Fibroblast of lung (primary cell): ENCODE results near the gene PAK3. TPM values are rescaled to one million over a fixed set of nuclear protein-coding genes. Genes with fewer than 3 reads are reported as not detected.

Experiments used
- DNase-seq, 2 donors: peaks; one replicate each; pipeline versions ENCODE4 v3.0.0 to v3.0.0-alpha.2; 2010; ENCODE audit warnings: low read depth in 2 of 2
- H2AFZ ChIP-seq: 2 replicates; pipeline ENCODE4 v1.5.1; 2012; ENCODE audit warnings: low read length, control low read depth, inconsistent platforms
- H3K27ac ChIP-seq: 2 replicates; pipeline ENCODE4 v1.5.1; 2011; ENCODE audit warnings: low read length, control low read depth; ENCODE audit not compliant: insufficient read depth
- H3K27me3 ChIP-seq: 2 replicates; pipeline ENCODE4 v1.5.1; 2011; ENCODE audit warnings: mild to moderate bottlenecking, low read length; ENCODE audit not compliant: control insufficient read depth, insufficient read depth
- H3K36me3 ChIP-seq: 2 replicates; pipeline ENCODE4 v1.5.1; 2011; ENCODE audit warnings: low read length; ENCODE audit not compliant: control insufficient read depth, insufficient read depth
- H3K4me1 ChIP-seq: 2 replicates; pipeline ENCODE4 v1.5.1; 2011; ENCODE audit warnings: low read length; ENCODE audit not compliant: control insufficient read depth, insufficient read depth; ENCODE audit errors: extremely low read depth
- H3K4me2 ChIP-seq: 2 replicates; pipeline ENCODE4 v1.5.1; 2011; ENCODE audit warnings: low read length, control low read depth; ENCODE audit not compliant: insufficient read depth; ENCODE audit errors: extremely low read depth
- H3K4me3 ChIP-seq, 4 experiments: fragments of 200-600 bp in 1 of 4; sonication (generic) in 1 of 4; replicated peaks in 1 of 4; 2 replicates each; pipeline ENCODE4 v1.5.1; 2011 to 2016; ENCODE audit warnings: low read length in 4 of 4, low read depth in 3 of 4, mild to moderate bottlenecking in 3 of 4, control low read depth in 2 of 4, inconsistent platforms in 1 of 4, mixed read lengths in 1 of 4; ENCODE audit not compliant: insufficient read depth in 1 of 4; ENCODE audit errors: control extremely low read depth in 1 of 4
- H3K79me2 ChIP-seq: 2 replicates; pipeline ENCODE4 v1.5.1; 2012; ENCODE audit warnings: mild to moderate bottlenecking, low read length, inconsistent platforms; ENCODE audit not compliant: control insufficient read depth, insufficient read depth
- H3K9ac ChIP-seq: 2 replicates; pipeline ENCODE4 v1.5.1; 2011; ENCODE audit warnings: mild to moderate bottlenecking, low read length, control low read depth; ENCODE audit not compliant: insufficient read depth
- H3K9me3 ChIP-seq: 2 replicates; pipeline ENCODE4 v1.5.1; 2012; ENCODE audit warnings: low read depth, low read length; ENCODE audit not compliant: control insufficient read depth, insufficient read depth
- H4K20me1 ChIP-seq: 2 replicates; pipeline ENCODE4 v1.5.1; 2011; ENCODE audit warnings: low read length; ENCODE audit not compliant: control insufficient read depth, insufficient read depth; ENCODE audit errors: extremely low read depth
- CTCF ChIP-seq, 2 donors: IDR thresholded peaks in 1 of 2; conservative IDR thresholded peaks in 1 of 2; 1 replicate in 1 of 2; 2 replicates in 1 of 2; pipeline ENCODE4 v1.5.1; 2011 to 2012; ENCODE audit warnings: low read length in 2 of 2, control low read depth in 1 of 2, inconsistent platforms in 1 of 2, low read depth in 1 of 2, mild to moderate bottlenecking in 1 of 2
- EZH2 ChIP-seq: IDR thresholded peaks from 2 replicates; pipeline ENCODE4 v1.5.1; 2012; ENCODE audit warnings: low read length, control low read depth, mild to moderate bottlenecking; ENCODE audit errors: missing control alignments
- polyA plus RNA-seq, 2 donors: library from polyadenylated mRNA; depleted of rRNA in 1 of 2; stranded (reverse) in 1 of 2; unstranded in 1 of 2; fragments of >200 nt; gene quantifications; 2 replicates each; pipeline ENCODE4 v1.2.1, GENCODE V29; 2011 to 2012; ENCODE audit warnings: missing spikeins in 1 of 2
- total RNA-seq: library from RNA; depleted of rRNA; stranded (reverse); fragments of >200 nt; gene quantifications from 2 replicates; pipeline ENCODE4 v1.2.1, GENCODE V29; 2014

The PAK3 gene
- total and polyA plus RNA-seq, 2 donors (not counting 1 experiment from before 2014, with no cell fraction given) = 0.19 to 2.0 TPM

DNA sequence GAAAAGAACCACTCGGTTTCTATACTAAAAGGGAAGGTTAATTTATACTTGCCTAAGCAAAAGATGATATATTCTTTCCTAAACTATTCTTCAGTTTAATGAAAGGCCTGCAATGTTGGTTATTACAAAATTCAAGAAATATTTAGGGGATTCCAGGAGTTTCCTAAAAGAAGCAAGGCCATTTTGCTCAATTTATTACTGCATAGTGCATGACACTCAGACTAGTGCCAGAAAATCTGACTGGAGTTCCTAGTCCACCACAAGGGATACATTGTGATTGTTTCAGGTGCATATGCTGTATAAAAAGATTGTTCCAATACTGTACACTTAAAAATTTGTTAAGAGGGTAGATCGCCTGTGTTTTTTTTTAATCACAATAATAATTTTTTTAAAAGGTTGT is 95.6 kb downstream of the PAK3 start:
- Histone ChIP-seq H3K27ac (no peak overlapping the region), H3K4me1 (no peaks in the 10 kb centered on the region), H3K4me3 (no peak overlapping the region), H3K79me2 (no peaks in the 10 kb centered on the region), H3K9me3 (no peaks in the 10 kb centered on the region), H3K9ac (no peak overlapping the region), H3K4me2 (no peak overlapping the region), H4K20me1 (no peaks in the 10 kb centered on the region), H2AFZ (no peak overlapping the region), H3K27me3 (no peaks in the 10 kb centered on the region), H3K36me3 (no peaks in the 10 kb centered on the region)
- DNase-seq = no peak
- TF ChIP-seq CTCF (conservative IDR thresholded peaks at IDR 0.05 in 1 of 2, IDR thresholded peaks at IDR 0.05 in 1 of 2; ENCODE audit: low read depth in 1 of 2, low read length in 2 of 2) (no peak), EZH2 (no peak)

GRCh38 chrX:111199505-111199904 is 103.5 kb downstream of the PAK3 start:
- Histone ChIP-seq H3K79me2 (no peaks in the 10 kb centered on the region), H4K20me1 (no peaks in the 10 kb centered on the region), H3K4me3 (no peak overlapping the region), H3K36me3 (no peaks in the 10 kb centered on the region), H3K4me2 (no peak overlapping the region), H3K4me1 (no peaks in the 10 kb centered on the region), H3K9me3 (no peaks in the 10 kb centered on the region), H2AFZ (no peak overlapping the region), H3K27me3 (no peaks in the 10 kb centered on the region), H3K9ac (no peak overlapping the region), H3K27ac (no peak overlapping the region)
- DNase-seq = no peak
- no peak for TF ChIP-seq CTCF (conservative IDR thresholded peaks at IDR 0.05 in 1 of 2, IDR thresholded peaks at IDR 0.05 in 1 of 2; ENCODE audit: low read depth in 1 of 2, low read length in 2 of 2)
- TF ChIP-seq EZH2 = no peak

DNA sequence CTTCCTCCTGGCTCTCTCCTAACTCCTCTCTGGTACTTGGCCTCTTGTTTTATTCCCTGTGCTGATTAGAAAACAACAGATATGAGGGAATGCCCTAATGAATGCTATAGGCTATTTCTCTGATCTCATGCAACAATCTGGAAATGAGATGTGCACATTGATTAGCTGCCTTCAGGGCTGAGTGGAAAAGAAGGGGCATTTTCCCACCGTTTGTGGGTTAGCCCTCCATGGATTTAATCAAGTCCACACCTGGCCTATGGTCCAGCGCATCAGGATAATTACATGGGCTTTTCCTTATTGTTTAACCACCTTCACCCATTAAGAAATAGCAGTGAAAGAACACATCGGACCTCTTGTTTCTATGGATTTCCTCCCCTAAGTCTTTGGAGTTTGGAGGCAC is 104.3 kb downstream of the PAK3 start:
- no peaks in the 10 kb centered on the region for H3K27me3 ChIP-seq
- DNase-seq = no peak
- no peaks in the 10 kb centered on the region for H4K20me1 ChIP-seq
- H3K4me3 ChIP-seq = no peak overlapping the region
- no peak overlapping the region for H3K27ac ChIP-seq
- H3K4me1 ChIP-seq = no peaks in the 10 kb centered on the region
- no peak overlapping the region for H3K4me2 ChIP-seq
- no peaks in the 10 kb centered on the region for H3K79me2 ChIP-seq
- no peaks in the 10 kb centered on the region for H3K36me3 ChIP-seq
- H3K9ac ChIP-seq = no peak overlapping the region
- H3K9me3 ChIP-seq = no peaks in the 10 kb centered on the region
- TF ChIP-seq EZH2 (no peak), CTCF (conservative IDR thresholded peaks at IDR 0.05 in 1 of 2, IDR thresholded peaks at IDR 0.05 in 1 of 2; ENCODE audit: low read depth in 1 of 2, low read length in 2 of 2) (no peak)
- no peak overlapping the region for H2AFZ ChIP-seq
